DMS79 treated with DMSO at 0.1 percent for 48 hours (cell line): ENCODE data around the gene ADAMTS17.

ENCODE experiments used
- DNase-seq: peaks from one replicate; lab custom pipeline; 2025; lab: John Stamatoyannopoulos, UW

ADAMTS17 gene, protein sequence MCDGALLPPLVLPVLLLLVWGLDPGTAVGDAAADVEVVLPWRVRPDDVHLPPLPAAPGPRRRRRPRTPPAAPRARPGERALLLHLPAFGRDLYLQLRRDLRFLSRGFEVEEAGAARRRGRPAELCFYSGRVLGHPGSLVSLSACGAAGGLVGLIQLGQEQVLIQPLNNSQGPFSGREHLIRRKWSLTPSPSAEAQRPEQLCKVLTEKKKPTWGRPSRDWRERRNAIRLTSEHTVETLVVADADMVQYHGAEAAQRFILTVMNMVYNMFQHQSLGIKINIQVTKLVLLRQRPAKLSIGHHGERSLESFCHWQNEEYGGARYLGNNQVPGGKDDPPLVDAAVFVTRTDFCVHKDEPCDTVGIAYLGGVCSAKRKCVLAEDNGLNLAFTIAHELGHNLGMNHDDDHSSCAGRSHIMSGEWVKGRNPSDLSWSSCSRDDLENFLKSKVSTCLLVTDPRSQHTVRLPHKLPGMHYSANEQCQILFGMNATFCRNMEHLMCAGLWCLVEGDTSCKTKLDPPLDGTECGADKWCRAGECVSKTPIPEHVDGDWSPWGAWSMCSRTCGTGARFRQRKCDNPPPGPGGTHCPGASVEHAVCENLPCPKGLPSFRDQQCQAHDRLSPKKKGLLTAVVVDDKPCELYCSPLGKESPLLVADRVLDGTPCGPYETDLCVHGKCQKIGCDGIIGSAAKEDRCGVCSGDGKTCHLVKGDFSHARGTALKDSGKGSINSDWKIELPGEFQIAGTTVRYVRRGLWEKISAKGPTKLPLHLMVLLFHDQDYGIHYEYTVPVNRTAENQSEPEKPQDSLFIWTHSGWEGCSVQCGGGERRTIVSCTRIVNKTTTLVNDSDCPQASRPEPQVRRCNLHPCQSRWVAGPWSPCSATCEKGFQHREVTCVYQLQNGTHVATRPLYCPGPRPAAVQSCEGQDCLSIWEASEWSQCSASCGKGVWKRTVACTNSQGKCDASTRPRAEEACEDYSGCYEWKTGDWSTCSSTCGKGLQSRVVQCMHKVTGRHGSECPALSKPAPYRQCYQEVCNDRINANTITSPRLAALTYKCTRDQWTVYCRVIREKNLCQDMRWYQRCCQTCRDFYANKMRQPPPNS

GRCh38 chr15:100341750-100342560, at the start of gene ADAMTS17:
Gene ADAMTS17, minus strand, starts transcription at chr15:100341975. Its CDS starts 76 bp downstream, at chr15:100341899.
- DNase-seq = peak; percentile 43

DNA sequence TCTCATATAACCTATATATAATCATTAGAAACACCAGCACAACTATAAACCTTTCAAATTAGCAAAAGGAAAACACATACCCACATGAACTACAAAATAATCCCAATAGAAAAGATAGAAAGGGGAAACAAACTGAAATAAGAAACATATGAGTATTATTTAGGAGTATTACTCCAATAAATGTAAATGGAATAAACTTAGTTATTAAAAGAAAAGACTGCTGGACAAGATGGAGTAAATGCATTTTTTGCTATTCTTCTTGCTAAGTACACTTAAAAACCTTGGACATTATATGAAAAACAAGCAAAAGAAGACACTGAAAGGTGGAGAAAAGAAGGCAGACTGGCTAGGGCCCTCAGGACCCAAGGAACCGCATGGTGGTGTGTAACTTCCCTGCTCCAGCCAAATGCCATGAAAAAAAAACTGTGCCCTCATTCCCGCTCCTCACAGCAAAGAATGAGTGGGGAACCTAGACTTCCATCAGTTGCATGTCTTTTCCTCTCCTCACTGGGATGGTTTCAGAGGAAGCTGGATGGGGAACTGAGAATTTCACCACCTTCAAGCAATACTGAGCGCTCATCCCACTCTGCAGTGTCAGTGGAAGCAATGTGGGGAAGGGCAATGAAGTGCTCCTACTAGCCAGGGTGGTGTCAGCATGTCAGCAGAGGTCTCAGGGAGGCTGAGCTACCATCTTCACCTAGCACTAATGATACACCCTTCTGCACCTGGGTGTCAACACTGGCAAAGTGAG, 43.7 kb upstream of the ADAMTS17 start:
- DNase-seq = no peak

GRCh38 chr15:100384108-100384410, 42.3 kb upstream of the ADAMTS17 start:
- no peak for DNase-seq

DNA sequence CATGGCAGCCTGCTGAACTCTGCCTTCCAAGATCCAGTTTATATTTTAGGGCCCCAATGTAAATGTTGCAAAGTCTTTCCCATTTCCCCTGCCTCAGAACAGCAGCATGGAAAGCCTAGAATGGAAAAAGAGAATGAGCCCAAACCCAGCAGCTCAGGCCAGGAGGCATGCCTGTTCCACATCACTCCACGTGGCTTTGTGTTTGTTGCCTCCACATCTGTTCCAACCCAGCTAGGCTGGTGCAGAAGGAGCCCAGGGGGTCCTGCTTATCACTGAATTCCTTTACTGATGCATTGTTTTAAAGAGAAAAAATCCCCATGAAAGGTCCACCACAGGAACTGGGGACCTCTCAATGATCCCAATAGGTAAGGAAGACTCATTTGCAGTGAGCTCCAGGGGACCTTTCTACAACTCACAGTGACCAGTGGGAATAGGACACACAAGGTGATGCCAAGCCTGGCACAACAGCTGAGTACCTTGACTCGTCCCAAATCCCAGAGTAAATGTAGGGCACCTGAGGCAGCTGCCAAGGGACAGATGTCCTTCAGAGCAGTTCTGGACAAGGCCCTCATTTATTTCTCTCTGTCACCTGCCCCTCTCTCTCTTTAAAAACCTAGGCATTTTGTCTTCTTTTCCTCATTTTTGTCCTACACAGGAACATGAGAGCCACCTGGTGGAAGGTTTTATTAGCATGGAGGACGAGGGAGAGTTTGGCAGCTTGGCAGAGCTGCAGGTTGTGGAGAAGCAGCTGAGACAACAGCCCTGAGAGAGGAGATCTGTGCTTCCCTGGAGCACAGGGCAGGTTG, 41.7 kb upstream of the ADAMTS17 start:
- no peak for DNase-seq

DNA sequence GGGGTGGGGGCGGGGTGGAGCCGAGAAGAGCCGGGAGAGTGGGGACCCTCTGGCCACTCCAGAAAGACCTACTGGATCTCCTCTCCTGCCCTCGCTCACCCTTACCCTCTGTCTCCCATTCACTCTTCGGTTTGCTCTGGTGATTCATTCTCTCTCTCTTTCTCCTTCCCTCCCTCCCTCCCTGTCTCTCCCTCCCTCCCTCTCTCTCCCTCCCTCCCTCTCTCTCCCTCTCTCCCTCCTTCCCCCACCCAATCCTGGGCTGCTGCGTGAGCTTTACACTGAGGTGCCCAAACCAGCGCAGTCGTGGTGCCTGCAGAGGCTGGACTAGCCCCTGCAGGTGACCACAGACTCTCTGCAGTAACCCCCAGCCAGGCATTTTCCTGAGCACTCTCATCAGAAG, 32.2 kb upstream of the ADAMTS17 start:
- no peak for DNase-seq

DNA sequence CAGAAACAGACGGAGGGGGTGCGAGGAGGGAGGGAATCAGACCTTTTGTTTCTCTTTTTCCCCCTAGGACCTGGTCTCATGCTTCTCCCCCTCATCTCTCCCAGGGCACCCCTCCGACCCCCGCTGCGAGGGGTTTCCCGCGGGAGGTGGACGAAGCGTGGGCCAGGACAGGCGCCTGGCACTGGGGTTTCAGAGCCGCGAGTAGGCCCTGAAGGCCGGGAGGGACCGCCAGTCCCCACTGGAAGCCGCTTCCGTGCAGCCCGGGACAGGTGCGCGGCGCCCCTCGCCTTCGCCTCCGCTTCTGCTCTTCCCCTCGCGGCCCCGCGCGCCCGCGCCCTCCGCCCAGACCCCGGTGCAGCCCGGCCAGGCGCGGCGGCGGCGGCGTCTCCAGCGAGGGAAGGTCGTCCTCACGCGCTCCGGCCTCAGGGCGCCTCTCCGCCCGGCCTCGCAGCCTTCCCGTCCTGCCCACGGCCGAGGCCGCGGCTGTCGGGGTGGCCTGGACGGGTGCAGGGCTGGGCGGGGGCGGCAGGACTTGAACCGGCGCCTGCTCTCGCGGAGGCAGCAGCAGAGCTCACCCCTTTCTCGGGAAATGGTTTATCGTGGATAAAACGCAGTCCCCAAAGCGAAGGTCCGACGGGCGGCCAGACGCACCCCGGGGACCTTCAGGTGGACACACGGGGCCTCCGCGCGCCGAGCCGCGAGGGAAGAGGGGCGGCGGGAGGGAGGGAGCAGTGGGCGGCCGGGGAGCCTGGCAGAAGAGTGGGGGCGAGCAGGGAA, 31.5 kb upstream of the ADAMTS17 start:
- DNase-seq = no peak

DNA sequence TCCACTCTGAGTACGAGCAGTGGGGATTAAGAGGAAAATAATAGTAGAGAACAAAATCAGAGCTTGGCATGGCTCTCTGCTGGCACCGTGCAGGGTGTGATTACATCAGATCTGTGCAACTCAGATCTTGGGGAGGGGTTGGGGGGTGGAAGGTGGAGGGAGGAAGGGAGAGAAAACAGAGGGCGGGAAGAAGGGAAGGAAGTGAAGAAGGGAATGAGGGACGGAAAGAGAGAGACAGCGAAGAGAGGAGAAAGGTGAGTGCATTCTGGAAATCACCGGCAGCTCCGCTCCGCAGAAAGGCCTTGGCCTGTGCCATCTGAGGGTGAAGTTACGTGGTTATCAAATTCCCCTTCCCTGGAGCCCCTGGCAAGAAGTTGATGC, 31.0 kb upstream of the ADAMTS17 start:
- DNase-seq = no peak

DNA sequence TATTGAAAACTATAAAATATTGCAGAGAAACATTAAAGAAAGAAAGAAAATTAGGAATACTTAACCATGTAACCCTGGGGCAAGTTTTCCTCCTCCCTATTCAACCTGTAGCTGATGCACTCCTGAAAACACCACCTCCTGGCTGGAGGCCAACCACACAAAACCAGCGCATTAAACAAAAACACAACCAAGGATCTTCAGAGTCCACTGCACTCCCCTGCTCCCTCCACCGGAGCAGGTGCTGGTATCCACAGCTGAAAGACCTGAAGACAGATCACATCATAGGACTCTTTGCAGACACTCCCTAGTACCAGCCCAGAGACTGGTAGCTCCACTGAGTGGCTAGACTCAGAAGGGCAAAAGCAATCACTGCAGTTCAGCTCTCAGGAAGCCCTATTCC, 13.6 kb upstream of the ADAMTS17 start:
- no peak for DNase-seq

DNA sequence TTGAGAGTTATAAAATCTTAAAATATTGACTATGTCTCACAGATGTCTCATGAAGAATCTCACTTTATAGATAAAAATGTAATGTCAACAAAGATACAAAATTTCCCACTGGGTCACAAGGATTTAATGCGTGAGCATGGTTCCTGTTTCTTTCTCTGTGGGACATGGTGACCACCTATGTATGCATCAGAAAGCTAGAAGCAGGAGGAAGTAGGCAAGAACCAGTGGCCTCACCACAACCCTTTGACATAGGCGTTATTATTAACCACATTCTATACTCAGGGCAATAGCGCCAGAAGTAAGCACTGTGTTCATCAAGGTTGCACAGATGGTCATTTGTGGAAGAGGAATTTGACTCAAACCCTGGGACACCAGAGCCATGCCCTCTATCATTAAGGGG, 11.7 kb upstream of the ADAMTS17 start:
- no peak for DNase-seq

- no peak for DNase-seq
These were observed 8.9 kb upstream of the ADAMTS17 start for GRCh38 chr15:100350434-100351226.

- peak; percentile 49 for DNase-seq
These were observed 8.1 kb upstream of the ADAMTS17 start for GRCh38 chr15:100349696-100350433.

DNA sequence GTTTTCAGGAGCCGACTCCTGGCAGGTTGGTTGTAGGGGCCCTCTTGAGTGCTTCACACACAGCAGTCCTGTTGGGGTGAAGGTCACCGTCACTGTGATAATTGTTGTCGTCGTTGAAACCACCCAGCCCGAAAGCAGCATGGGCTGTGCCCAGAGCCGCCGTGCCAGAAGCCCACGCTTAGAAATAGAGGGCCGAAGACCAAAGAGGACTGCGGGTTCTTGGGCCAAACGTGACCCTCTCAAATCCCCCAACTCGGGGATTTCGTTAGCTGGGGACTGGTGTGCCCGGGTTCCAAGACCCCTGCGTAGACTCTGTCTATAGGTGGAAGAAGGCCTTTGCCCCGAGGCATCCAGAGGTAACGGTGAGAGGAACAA, 7.5 kb upstream of the ADAMTS17 start:
- DNase-seq = no peak

DNA sequence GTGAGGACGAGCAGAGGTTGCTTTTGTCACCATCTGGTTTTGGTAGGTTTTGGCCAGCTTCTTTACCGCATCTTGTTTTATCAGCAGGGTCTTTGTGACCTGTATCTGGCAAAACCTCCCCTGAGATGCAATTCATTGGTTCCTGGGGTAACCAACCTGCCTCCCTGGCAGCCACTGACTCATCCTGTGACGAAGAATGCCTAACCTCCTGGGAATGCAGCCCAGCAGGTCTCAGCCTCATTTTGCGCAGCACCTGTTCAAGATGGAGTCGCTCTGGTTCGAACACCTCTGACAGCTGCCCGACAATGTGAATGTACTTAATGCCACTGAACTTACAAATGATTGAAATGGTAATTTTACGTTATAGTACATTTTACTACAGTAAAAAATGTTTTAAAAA, 6.8 kb upstream of the ADAMTS17 start:
- DNase-seq = no peak

DNA sequence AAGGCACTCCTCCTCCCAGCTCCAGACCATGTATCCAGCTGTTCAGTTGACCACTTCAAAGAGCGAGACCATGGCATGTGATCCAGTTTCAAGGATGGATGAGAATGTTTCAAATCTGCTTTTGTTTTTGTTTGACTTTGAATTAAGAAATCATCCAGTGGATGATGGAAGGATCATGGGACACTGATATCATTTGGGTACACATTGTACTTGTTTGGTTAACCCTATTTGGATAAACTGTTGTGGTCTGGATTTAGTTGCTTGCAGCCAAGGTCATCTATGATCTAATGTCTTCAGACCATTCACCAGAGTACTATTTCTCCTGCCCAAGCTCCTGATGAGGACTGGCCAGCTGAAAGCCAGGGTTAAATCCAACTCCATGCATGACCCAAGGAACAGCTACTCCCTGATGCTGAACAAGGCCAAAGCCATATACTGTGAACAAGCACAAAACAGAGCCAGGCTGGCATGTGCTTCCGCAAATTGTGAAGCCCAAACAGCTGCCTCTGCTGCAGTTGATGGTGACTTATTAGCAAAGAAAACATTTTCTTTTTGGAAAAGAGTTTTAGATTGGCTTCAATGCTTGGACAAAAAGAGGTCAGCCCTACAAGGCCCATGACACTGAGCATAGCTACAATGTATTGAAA, 5.2 kb upstream of the ADAMTS17 start:
- no peak for DNase-seq

- DNase-seq = no peak
These were observed 3.7 kb upstream of the ADAMTS17 start for GRCh38 chr15:100345438-100345837.

DNA sequence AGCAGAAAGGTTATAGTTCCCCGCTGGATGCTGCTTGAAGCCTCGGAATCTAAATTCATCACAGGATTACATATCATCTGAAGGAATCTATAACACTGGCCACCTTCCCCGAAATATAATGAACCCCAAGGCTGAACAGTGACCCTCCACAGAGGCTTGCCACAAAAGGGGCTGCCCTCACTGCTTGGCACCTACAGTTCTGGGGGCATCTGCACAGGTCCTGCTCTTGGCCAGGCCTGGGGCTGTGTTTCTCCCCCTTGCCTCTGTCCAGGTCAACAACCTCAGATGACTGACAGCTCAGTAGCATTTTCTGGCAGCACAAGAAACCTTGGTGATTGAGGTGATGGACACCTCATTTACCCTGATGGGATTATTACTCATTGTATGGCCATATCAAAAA, 1.5 kb upstream of the ADAMTS17 start:
- DNase-seq = no peak

- no peak for DNase-seq
These were observed 481 bp downstream of the ADAMTS17 start for GRCh38 chr15:100341239-100341749.
